Nucleus accumbens (tissue), 56 donors: Measurements from ENCODE around the gene OCRL.
A peak's percentile ranks its signal among the peaks of the same experiment; 100 is the strongest.

Source experiments
- DNase-seq, 56 donors: peaks; one replicate each; lab custom pipeline; 2025; lab: John Stamatoyannopoulos, UW

Gene OCRL

GRCh38 chrX:129540068-129540653 is at the start of gene OCRL:
TSS of gene OCRL (plus strand) at chrX:129540259. CDS start at chrX:129540440, 181 bp downstream.
- peak in 51 of 56 donors; percentile 0 to 72 (median 29) for DNase-seq

DNA sequence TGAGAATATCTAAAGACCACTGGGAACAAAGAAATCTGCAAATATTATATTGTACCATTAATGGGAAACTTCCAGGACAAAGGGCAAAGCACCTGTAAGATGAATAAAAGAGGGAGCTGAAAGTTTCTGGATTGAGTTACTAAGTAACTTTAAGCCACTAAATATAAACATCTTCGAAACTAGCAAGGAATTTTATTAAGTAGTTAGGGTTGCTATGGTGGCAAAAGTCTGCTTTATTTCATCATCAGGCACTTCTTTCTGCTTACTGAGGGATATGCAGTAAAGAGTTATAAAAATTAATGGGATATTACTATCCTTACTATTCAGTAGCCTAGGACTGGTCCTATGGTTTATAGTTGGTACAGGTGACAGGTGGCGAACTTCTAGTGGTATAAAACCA is 49.7 kb upstream of the OCRL start:
- no peak for DNase-seq

DNA sequence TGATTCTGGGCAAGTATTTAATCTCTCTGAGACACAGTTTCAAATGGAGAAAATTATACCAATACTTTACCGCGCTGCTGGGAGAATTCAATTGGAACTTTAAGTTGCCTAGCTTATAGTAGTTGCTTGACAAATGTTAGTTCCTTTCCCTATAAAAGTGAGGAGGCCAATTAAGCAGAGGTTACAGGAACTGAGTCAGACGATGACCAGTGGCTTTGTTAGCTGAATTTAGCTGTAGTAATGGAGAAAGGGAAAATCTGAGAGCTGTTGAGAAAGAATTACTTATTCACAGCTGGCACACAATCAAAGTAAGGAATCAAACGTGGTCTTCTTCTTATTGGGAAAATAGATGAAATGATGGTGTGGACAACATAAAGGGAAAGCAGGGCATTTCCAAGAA is 46.4 kb upstream of the OCRL start:
- no peak for DNase-seq

GRCh38 chrX:129494887-129495286 is 45.2 kb upstream of the OCRL start:
- DNase-seq, result no peak

- no peak for DNase-seq
Measured at GRCh38 chrX:129495900-129496299, 44.2 kb upstream of the OCRL start.

- no peak for DNase-seq
Measured at GRCh38 chrX:129496625-129497024, 43.4 kb upstream of the OCRL start.

DNA sequence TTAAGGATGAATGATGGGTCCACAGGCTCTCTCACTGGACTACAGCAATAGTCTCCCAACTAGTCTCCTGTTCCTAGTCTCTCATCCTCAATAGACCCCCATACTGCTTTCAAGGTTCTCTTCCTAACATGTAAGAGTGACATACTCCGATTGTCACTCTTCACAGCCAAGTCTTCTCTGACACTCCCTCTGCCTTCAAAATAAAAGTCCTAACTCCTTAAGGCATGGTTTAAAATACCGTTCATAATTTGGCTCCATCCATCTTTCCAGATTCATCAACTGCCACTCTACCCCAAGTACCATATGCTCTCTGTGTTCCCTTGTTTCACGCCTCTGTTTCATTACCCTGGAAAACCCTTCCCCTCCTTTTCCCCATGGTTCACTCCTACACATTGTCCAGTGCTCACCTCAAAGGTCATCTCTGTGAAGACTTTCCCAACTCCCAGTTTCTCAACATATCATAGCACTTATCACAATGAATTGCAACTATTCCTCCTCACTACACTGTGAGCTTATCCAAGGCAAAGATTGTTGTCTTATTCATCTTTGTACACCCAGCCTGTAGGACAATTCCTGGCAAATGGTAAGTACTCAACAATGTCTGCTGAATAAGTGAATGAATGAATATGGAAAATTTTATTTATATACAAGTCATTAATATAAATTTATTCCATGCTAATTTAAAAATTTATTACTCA is 42.8 kb upstream of the OCRL start:
- DNase-seq, result no peak

DNA sequence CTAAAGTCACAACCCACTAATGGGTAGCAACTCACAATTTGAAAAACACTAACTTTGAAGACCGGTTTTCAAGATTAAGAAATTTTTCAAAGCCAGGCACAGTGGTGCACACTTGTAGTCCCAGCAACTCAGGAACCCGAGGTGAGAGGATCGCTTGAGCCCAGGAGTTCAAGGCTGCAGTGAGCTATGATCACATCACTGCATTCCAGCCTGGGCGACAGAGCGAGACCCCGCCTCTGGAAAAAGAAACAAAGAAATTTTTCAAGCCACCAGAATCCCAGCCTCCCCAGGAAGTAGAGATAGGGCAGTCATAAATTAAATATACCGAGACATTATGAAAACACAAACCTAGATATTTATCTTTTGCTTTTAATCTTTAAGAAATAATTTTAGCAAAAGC is 29.7 kb upstream of the OCRL start:
- no peak for DNase-seq

DNA sequence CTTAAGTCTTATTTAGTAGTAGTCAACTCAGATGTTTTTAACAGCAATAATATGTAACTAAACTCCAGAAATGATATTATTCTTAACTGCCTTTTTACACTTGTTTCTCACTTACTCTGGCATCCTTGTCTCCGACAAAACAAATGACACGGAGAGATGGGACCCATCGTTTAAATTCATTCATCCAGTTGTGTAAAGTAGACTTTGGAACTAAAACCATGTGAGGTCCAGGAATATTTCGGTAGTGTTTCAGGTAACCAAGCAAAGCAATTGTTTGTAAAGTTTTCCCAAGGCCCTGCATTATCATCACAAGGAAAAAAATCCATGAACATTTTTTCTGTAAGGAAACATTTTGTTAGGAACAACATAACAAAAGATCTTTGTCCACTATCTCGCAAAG is 28.4 kb upstream of the OCRL start:
- DNase-seq, result no peak

GRCh38 chrX:129512409-129512808 is 27.6 kb upstream of the OCRL start:
- DNase-seq, result no peak

GRCh38 chrX:129516402-129516801 is 23.7 kb upstream of the OCRL start:
- no peak for DNase-seq

GRCh38 chrX:129520151-129520550 is 19.9 kb upstream of the OCRL start:
- no peak for DNase-seq

GRCh38 chrX:129522184-129523078 is 17.6 kb upstream of the OCRL start:
- peak in 50 of 56 donors; percentile 1 to 76 (median 28) for DNase-seq

- DNase-seq, result peak in 45 of 56 donors; percentile 1 to 60 (median 23)
Measured at GRCh38 chrX:129523079-129523911, 16.8 kb upstream of the OCRL start, which contains the start of gene SMARCA1. TSS of gene SMARCA1 (minus strand) at chrX:129523490. CDS start at chrX:129523370, 120 bp downstream.

- DNase-seq, result no peak
Measured at GRCh38 chrX:129524250-129524850, 15.7 kb upstream of the OCRL start.

- no peak for DNase-seq
Measured at GRCh38 chrX:129525162-129525561, 14.9 kb upstream of the OCRL start.

DNA sequence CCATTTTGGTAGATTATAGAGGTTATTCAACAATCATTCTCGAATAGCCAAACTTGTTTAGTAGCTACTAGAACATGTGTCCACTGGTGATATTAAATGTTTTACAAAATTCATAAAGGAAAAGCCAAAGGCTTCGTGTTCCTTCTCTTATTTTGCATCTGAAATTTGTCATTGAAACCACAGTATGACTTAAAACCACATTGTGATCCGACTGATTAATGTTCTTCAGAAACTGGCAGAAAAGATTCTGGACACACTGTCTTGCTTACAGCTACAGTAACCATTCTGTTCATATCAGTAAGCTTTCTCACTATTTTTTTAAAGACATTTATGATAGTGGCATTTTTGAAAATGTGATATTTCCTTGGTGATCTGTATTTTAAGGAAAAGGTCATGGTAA is 14.2 kb upstream of the OCRL start:
- no peak for DNase-seq

GRCh38 chrX:129529685-129530281 is 10.3 kb upstream of the OCRL start:
- DNase-seq, result no peak

GRCh38 chrX:129530410-129530809 is 9.6 kb upstream of the OCRL start:
- DNase-seq, result no peak

GRCh38 chrX:129531132-129531531 is 8.9 kb upstream of the OCRL start:
- no peak for DNase-seq
